HepG2 (cell line): ENCODE results near the gene SNX13. TPM values are rescaled to one million over a fixed set of nuclear protein-coding genes. Genes with fewer than 3 reads are reported as not detected.

Source experiments
- CBFB ChIP-seq: sonication (generic); formaldehyde crosslinking; IDR thresholded peaks from 2 replicates; pipeline ENCODE4 v1.4.0; 2020; ENCODE audit warnings: missing genetic modification reagents
- CENPBD1 ChIP-seq: sonication (generic); formaldehyde crosslinking; IDR thresholded peaks from 2 replicates; pipeline ENCODE4 v1.8.0; 2022; ENCODE audit warnings: missing genetic modification reagents, low read depth, mild to moderate bottlenecking, borderline replicate concordance
- ELF4 ChIP-seq: sonication (generic); formaldehyde crosslinking; IDR thresholded peaks from 2 replicates; pipeline ENCODE4 v1.5.0; 2020; ENCODE audit warnings: missing genetic modification reagents, mild to moderate bottlenecking, moderate library complexity, borderline replicate concordance
- FOXK1 ChIP-seq: sonication (generic); formaldehyde crosslinking; IDR thresholded peaks from 2 replicates; pipeline ENCODE4 v1.4.0; 2020; ENCODE audit warnings: low read depth, missing genetic modification reagents, borderline replicate concordance
- GMEB2 ChIP-seq: IDR thresholded peaks from 2 replicates; pipeline ENCODE4 v1.6.1; 2016; ENCODE audit warnings: missing biosample characterization, missing genetic modification reagents, low read depth
- MEIS1 ChIP-seq: sonication (generic); formaldehyde crosslinking; IDR thresholded peaks from 2 replicates; pipeline ENCODE4 v1.9.0; 2021; ENCODE audit warnings: mild to moderate bottlenecking, missing genetic modification reagents, moderate library complexity, borderline replicate concordance
- MTA3 ChIP-seq: sonication (generic); formaldehyde crosslinking; IDR thresholded peaks from 2 replicates; pipeline ENCODE4 v1.4.0; 2020; ENCODE audit warnings: missing genetic modification reagents
- MYNN ChIP-seq: sonication (generic); formaldehyde crosslinking; IDR thresholded peaks from 2 replicates; pipeline ENCODE4 v1.4.0; 2020; ENCODE audit warnings: mild to moderate bottlenecking, low read depth, missing genetic modification reagents
- NFE2L1 ChIP-seq: sonication (generic); formaldehyde crosslinking; IDR thresholded peaks from 2 replicates; pipeline ENCODE4 v1.4.0; 2020; ENCODE audit warnings: missing genetic modification reagents, mild to moderate bottlenecking, borderline replicate concordance
- PHB2 ChIP-seq: fragments of 450-650 bp; IDR thresholded peaks from 2 replicates; pipeline ENCODE4 v1.6.1; 2018; ENCODE audit not compliant: partially characterized antibody
- PITX1 ChIP-seq: sonication (generic); formaldehyde crosslinking; IDR thresholded peaks from 2 replicates; pipeline ENCODE4 v1.5.1; 2020; ENCODE audit warnings: mild to moderate bottlenecking, missing genetic modification reagents
- RELA ChIP-seq: sonication (generic); formaldehyde crosslinking; IDR thresholded peaks from 2 replicates; pipeline ENCODE4 v1.4.0; 2020; ENCODE audit warnings: missing genetic modification reagents
- SKI ChIP-seq: fragments of 450-650 bp; IDR thresholded peaks from one replicate; pipeline ENCODE4 v1.6.1; 2018; ENCODE audit warnings: mild to moderate bottlenecking; ENCODE audit not compliant: partially characterized antibody
- SMARCE1 ChIP-seq: fragments of 450-650 bp; IDR thresholded peaks from 2 replicates; pipeline ENCODE4 v1.6.1; 2017; ENCODE audit warnings: borderline replicate concordance
- TSC22D2 ChIP-seq: sonication (generic); formaldehyde crosslinking; IDR thresholded peaks from 2 replicates; pipeline ENCODE4 v1.5.1; 2020; ENCODE audit warnings: missing genetic modification reagents, mild to moderate bottlenecking, borderline replicate concordance
- XRCC5 ChIP-seq: fragments of 200-400 bp; formaldehyde crosslinking; optimal IDR thresholded peaks from 2 replicates; pipeline ENCODE3; 2017; ENCODE audit warnings: mild to moderate bottlenecking, low read length
- YEATS2 ChIP-seq: sonication (generic); formaldehyde crosslinking; IDR thresholded peaks from 2 replicates; pipeline ENCODE4 v1.4.0; 2020; ENCODE audit warnings: missing genetic modification reagents, borderline replicate concordance
- ZBTB20 ChIP-seq: sonication (generic); formaldehyde crosslinking; IDR thresholded peaks from 2 replicates; pipeline ENCODE4 v1.8.1; 2023; ENCODE audit warnings: missing genetic modification reagents, low read depth, mild to moderate bottlenecking, borderline replicate concordance
- ZNF235 ChIP-seq: sonication (generic); formaldehyde crosslinking; IDR thresholded peaks from 2 replicates; pipeline ENCODE4 v1.8.1; 2023; ENCODE audit warnings: mild to moderate bottlenecking, missing genetic modification reagents, borderline replicate concordance
- ZNF407 ChIP-seq: sonication (generic); formaldehyde crosslinking; IDR thresholded peaks from one replicate; pipeline ENCODE4 v1.5.1; 2020; ENCODE audit warnings: mild to moderate bottlenecking, missing genetic modification reagents; ENCODE audit errors: not compliant biosample characterization
- ZNF703 ChIP-seq: sonication (generic); formaldehyde crosslinking; IDR thresholded peaks from 2 replicates; pipeline ENCODE4 v1.5.1; 2020; ENCODE audit warnings: missing genetic modification reagents, mild to moderate bottlenecking, moderate library complexity, borderline replicate concordance
- polyA plus RNA-seq, 8 experiments: library from polyadenylated mRNA; depleted of rRNA in 3 of 8; stranded (reverse) in 7 of 8; unstranded in 1 of 8; fragments of >200 nt; fragmentation: Illumina TruSeq in 4 of 8; extraction: Trizol in 4 of 8; gene quantifications; 2 replicates each; pipeline versions ENCODE4 v1.2.1 to v1.2.3, GENCODE V29; 2011 to 2016; ENCODE audit warnings: low read depth in 4 of 8, missing spikeins in 1 of 8, mixed read lengths in 1 of 8; ENCODE audit not compliant: insufficient read depth in 1 of 8
- total RNA-seq, 5 experiments: library from RNA; depleted of rRNA; stranded (reverse); fragments of >200 nt; fragmentation: Illumina TruSeq; extraction: Trizol; gene quantifications; 2 replicates each; pipeline ENCODE4 v1.2.3, GENCODE V29; 2016; ENCODE audit warnings: low read depth in 1 of 5

Gene SNX13
- total and polyA plus RNA-seq, 2 of the 13 experiments (the other 11 are each of a cell fraction or from before 2014, with no cell fraction given), result 14.3 to 32.3 TPM

GRCh38 chr7:17769918-17770317, 170.4 kb downstream of the SNX13 start (continued):
- TF ChIP-seq GMEB2 (CRISPR knock-in tag) (no peak), ZNF407 (CRISPR knock-in tag) (no peak), CENPBD1 (CRISPR knock-in tag) (no peak), NFE2L1 (CRISPR knock-in tag) (no peak), ZNF235 (no peak), ZNF703 (CRISPR knock-in tag) (no peak), MEIS1 (CRISPR knock-in tag) (no peak), ZBTB20 (CRISPR knock-in tag) (no peak), RELA (CRISPR knock-in tag) (no peak), SMARCE1 (no peak), PHB2 (no peak), ELF4 (CRISPR knock-in tag) (no peak), SKI (no peak), YEATS2 (no peak), MTA3 (CRISPR knock-in tag) (no peak), TSC22D2 (CRISPR knock-in tag) (no peak), CBFB (CRISPR knock-in tag) (no peak), FOXK1 (CRISPR knock-in tag) (peak; percentile 53; the same call in 1 of the 2 replicates), PITX1 (CRISPR knock-in tag) (no peak), XRCC5 (no peak), MYNN (CRISPR knock-in tag) (no peak)
